ENCODE data around the gene TMEM270. TPM values are rescaled to one million over a fixed set of nuclear protein-coding genes. Genes with fewer than 3 reads are reported as not detected.

Gene TMEM270
- total RNA-seq, 1 experiment from 2014 or later = not detected

DNA sequence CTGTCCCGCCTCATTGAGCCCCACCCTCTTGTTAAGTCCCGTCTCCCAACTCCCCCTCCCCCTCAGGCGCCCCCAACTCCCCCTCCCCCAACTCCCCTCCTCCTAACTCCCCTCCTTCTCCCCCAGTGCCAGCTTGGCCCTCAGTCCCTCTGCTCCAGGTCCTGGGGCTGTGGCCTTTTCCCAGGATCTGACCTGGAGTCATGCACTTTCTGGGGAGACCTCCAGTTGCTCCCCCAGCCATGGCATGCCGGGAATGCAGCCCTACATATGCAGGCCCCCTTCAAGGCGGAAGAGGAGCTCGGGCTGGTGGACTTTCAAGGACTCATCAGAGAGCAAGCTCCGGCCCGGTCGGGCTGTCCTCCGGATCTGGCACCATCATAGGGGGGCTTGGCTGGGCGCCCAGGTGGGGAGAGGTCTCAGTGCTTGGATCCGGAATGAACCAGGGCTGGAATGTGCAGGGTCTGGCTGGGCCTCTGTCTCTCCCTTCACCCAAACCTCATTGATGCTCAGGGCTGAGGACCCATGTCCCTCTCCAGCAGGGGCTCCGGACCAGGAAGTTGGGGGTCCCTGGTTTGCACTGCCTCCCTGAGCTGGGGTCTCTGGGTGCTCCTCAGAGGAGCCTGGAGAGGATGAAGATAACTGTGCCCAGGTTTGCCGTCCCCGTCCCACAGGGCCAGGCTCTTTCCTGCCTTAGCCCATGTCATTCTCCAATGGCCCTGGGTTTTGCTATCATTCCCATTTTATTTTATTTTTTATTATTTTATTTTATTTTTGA is 41.1 kb downstream of the TMEM270 start:
- CTCF ChIA-PET = no interaction called here
- Histone ChIP-seq H3K4me1 (no peaks in the 10 kb centered on the region), H3K36me3 (ENCODE audit: control insufficient read depth, insufficient read depth, low read length) (no peaks in the 10 kb centered on the region), H3K4me3 (ENCODE audit: low read depth, low read length) (no peak overlapping the region), H3K9me3 (no peaks in the 10 kb centered on the region), H3K27me3 (replicated peaks; ENCODE audit: control insufficient read depth, insufficient read depth, low read length) (no peaks in the 10 kb centered on the region)
- Mint-ChIP-seq H3K36me3 (ENCODE audit: insufficient read depth, unreplicated experiment) (peaks cover 1% of the 10 kb centered on the region), H3K4me3 (ENCODE audit: unreplicated experiment) (no peak overlapping the region), H3K9me3 (ENCODE audit: unreplicated experiment) (peaks cover 11% of the 10 kb centered on the region), H3K4me1 (ENCODE audit: low read depth, unreplicated experiment) (no peaks in the 10 kb centered on the region), H3K27me3 (ENCODE audit: insufficient read depth, unreplicated experiment) (peaks cover 2% of the 10 kb centered on the region), H3K27ac (ENCODE audit: unreplicated experiment) (no peak overlapping the region)
- peak in 1 of 2 experiments; percentile 22 for DNase-seq
- no TSS peak for BruUV-seq (replicated peaks)
- POLR2A ChIA-PET = no interaction called here
- intact Hi-C loops (cut with micrococcal nuclease; ENCODE audit: unreplicated experiment) = no loop called here
- TF ChIP-seq, protein P1, sequence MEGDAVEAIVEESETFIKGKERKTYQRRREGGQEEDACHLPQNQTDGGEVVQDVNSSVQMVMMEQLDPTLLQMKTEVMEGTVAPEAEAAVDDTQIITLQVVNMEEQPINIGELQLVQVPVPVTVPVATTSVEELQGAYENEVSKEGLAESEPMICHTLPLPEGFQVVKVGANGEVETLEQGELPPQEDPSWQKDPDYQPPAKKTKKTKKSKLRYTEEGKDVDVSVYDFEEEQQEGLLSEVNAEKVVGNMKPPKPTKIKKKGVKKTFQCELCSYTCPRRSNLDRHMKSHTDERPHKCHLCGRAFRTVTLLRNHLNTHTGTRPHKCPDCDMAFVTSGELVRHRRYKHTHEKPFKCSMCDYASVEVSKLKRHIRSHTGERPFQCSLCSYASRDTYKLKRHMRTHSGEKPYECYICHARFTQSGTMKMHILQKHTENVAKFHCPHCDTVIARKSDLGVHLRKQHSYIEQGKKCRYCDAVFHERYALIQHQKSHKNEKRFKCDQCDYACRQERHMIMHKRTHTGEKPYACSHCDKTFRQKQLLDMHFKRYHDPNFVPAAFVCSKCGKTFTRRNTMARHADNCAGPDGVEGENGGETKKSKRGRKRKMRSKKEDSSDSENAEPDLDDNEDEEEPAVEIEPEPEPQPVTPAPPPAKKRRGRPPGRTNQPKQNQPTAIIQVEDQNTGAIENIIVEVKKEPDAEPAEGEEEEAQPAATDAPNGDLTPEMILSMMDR (IDR thresholded peaks at IDR 0.05; ENCODE audit: insufficient read depth in 1 of 2, low read depth in 1 of 2, low read length in 1 of 2, severe bottlenecking in 1 of 2, unreplicated experiment in 1 of 2) = no peak

DNA sequence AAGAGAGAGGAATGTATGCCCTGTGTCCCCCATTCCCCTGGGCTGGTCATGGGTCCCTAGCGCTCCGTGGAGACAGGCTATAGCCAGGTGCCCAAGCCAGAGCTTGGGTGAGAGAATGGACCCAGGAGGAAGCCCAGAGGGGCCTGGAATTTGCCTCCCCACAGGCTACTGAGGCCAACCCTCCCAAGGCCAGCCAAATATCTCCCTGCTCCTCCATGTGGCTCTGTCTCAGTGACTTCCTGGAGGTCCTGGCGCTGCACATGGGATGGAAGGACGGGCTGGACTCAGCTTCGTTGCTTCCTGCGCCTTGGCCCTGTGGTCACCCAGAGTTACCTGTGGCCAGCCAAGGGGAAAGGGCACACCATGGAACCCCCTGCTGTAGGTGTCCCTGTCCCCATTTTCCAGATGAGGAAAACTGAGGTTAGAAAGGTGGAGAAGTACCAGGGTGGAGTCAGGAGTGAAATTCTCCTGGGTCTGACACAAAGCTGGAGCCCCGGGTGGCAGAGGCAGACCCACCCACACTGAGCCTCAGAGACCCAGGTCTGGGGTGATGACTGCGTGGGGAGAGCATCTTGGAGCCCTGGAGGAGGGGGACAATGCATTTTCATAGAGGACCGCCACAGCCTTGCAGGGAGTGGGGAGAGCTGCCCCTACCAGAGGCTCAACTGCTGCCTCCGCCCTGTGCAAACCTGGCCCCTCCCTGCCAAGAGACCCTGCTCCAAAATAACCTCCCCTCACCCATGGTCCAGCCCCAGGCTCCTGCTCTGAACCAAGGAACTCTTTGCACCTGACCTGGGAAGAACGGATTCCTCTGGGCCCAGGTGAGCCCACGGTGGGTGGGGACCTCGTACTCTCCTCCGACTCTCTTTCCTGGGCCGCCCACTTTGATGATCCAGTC is 42.6 kb downstream of the TMEM270 start:
- Histone ChIP-seq H3K9me3 (no peaks in the 10 kb centered on the region), H3K27me3 (replicated peaks; ENCODE audit: control insufficient read depth, insufficient read depth, low read length) (no peaks in the 10 kb centered on the region), H3K36me3 (ENCODE audit: control insufficient read depth, insufficient read depth, low read length) (no peaks in the 10 kb centered on the region), H3K4me1 (no peaks in the 10 kb centered on the region), H3K4me3 (ENCODE audit: low read depth, low read length) (no peak overlapping the region)
- H3K36me3 Mint-ChIP-seq (ENCODE audit: insufficient read depth, unreplicated experiment) = no peaks in the 10 kb centered on the region
- H3K9me3 Mint-ChIP-seq (ENCODE audit: unreplicated experiment) = no peaks in the 10 kb centered on the region
- POLR2A ChIA-PET = no interaction called here
- H3K27me3 Mint-ChIP-seq (ENCODE audit: insufficient read depth, unreplicated experiment) = no peaks in the 10 kb centered on the region
- CTCF ChIA-PET = no interaction called here
- H3K4me1 Mint-ChIP-seq (ENCODE audit: low read depth, unreplicated experiment) = no peaks in the 10 kb centered on the region
- DNase-seq = peak in 1 of 2 experiments; percentile 26
- intact Hi-C loops (cut with micrococcal nuclease; ENCODE audit: unreplicated experiment) = no loop called here
- H3K27ac Mint-ChIP-seq (ENCODE audit: unreplicated experiment) = peak overlapping the region; percentile 46
- TF ChIP-seq, protein P1 (IDR thresholded peaks at IDR 0.05; ENCODE audit: insufficient read depth in 1 of 2, low read depth in 1 of 2, low read length in 1 of 2, severe bottlenecking in 1 of 2, unreplicated experiment in 1 of 2) = no peak
- no peak overlapping the region for H3K4me3 Mint-ChIP-seq (ENCODE audit: unreplicated experiment)
- BruUV-seq (replicated peaks) = no TSS peak

DNA sequence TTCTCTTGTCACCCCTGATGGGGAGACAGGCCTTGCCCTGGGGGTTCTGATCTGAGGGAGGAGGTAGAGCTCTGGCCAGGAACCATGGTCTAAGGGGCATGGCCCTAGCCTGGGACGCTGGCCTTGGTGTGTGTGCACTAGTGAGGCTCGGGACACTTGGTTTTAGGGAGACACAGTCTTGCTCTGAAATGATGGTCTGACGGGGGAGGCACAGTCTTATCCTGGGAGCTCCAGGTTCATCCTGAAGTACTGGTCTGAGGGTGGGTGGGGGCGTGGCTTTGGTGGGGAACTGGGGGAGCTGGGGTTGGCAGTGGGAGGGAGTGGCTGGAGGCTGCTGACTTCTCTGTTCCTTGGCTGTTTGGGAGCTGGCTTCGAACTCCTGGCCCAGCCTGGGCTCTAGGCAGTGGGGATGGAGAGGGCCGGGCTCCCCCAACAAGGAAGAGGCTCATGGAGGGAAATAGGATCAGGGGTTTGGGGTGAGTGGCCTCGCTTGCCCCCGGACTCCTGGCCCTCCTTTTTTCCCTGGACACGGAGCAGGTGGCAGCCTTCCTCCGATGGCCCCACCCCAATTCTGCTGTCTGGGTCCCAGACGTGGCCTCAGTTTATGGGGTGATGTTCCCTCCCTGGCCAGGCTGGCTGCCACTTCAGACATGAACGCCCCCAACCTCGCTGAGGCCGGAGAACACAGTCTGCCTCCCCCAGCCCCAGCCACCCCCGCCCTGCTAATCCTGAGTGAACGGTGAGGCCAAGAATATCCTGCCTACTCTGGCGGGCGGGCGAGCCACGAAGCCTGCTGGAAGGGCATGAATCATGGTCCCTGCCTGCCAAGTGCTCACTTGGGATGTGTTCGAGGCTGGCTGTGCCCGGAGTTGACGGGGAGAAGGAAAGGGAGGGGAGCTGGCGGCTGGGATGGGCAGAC is 43.5 kb downstream of the TMEM270 start:
- DNase-seq = peak in 1 of 2 experiments; percentile 37
- ChIA-PET CTCF (no interaction called here), POLR2A (no interaction called here)
- Histone ChIP-seq H3K4me1 (no peaks in the 10 kb centered on the region), H3K36me3 (ENCODE audit: control insufficient read depth, insufficient read depth, low read length) (no peaks in the 10 kb centered on the region), H3K9me3 (no peaks in the 10 kb centered on the region), H3K27me3 (replicated peaks; ENCODE audit: control insufficient read depth, insufficient read depth, low read length) (no peaks in the 10 kb centered on the region), H3K4me3 (ENCODE audit: low read depth, low read length) (no peak overlapping the region)
- H3K4me3 Mint-ChIP-seq (ENCODE audit: unreplicated experiment) = no peak overlapping the region
- H3K27me3 Mint-ChIP-seq (ENCODE audit: insufficient read depth, unreplicated experiment) = no peaks in the 10 kb centered on the region
- no peaks in the 10 kb centered on the region for H3K9me3 Mint-ChIP-seq (ENCODE audit: unreplicated experiment)
- no peaks in the 10 kb centered on the region for H3K36me3 Mint-ChIP-seq (ENCODE audit: insufficient read depth, unreplicated experiment)
- H3K27ac Mint-ChIP-seq (ENCODE audit: unreplicated experiment) = peak overlapping the region; percentile 46
- intact Hi-C loops (cut with micrococcal nuclease; ENCODE audit: unreplicated experiment) = no loop called here
- no TSS peak for BruUV-seq (replicated peaks)
- H3K4me1 Mint-ChIP-seq (ENCODE audit: low read depth, unreplicated experiment) = no peaks in the 10 kb centered on the region
- TF ChIP-seq, protein P1 (IDR thresholded peaks at IDR 0.05; ENCODE audit: insufficient read depth in 1 of 2, low read depth in 1 of 2, low read length in 1 of 2, severe bottlenecking in 1 of 2, unreplicated experiment in 1 of 2) = no peak

Data from Caco-2 (cell line).